B cell (primary cell): ENCODE results near the gene ELP1. TPM values are rescaled to one million over a fixed set of nuclear protein-coding genes. Genes with fewer than 3 reads are reported as not detected.

Experiments used
- ATAC-seq: fragments of 200-7000 bp; cut with Tn5 transposase; one replicate; pipeline ENCODE4 v1.10.0; 2021; ENCODE audit warnings: low read depth, mild to moderate bottlenecking, moderate number of reproducible peaks, moderate library complexity
- CTCF ChIA-PET: fragments of 350-600 bp; sonication (Branson Sonifier 250); formaldehyde crosslinking; loops from one replicate; lab custom pipeline; 2021; ENCODE audit warnings: antibody characterized with exemption, inconsistent platforms; lab: Charles Lee
- POLR2A ChIA-PET: fragments of 350-600 bp; sonication (Branson Sonifier 250); formaldehyde crosslinking; loops from one replicate; lab custom pipeline; 2021; ENCODE audit warnings: antibody characterized with exemption; lab: Charles Lee
- DNase-seq: peaks from one replicate; pipeline ENCODE4 v3.0.0; 2013
- H2AFZ ChIP-seq: 2 replicates; pipeline ENCODE4 v1.6.1; 2012; ENCODE audit warnings: mild to moderate bottlenecking, low read depth, low read length; ENCODE audit not compliant: insufficient read depth, poor library complexity, severe bottlenecking
- H3K27ac ChIP-seq, 2 donors: 1 replicate in 1 of 2; 2 replicates in 1 of 2; pipeline ENCODE4 v1.5.1; 2012 to 2013; ENCODE audit warnings: low read length in 2 of 2, mild to moderate bottlenecking in 2 of 2, moderate library complexity in 1 of 2
- H3K27me3 ChIP-seq, 4 experiments: fragments of 200-600 bp in 1 of 4; sonication (generic) in 1 of 4; replicated peaks in 1 of 4; 1 replicate in 2 of 4; 2 replicates in 2 of 4; pipeline versions ENCODE4 v1.6.1 to v1.7.0; 2013 to 2016; ENCODE audit warnings: low read length in 3 of 4, mild to moderate bottlenecking in 2 of 4, mixed read lengths in 1 of 4, moderate library complexity in 1 of 4; ENCODE audit not compliant: insufficient read depth in 4 of 4, control insufficient read depth in 3 of 4; ENCODE audit errors: control extremely low read depth in 1 of 4
- H3K36me3 ChIP-seq, 2 experiments: replicated peaks in 1 of 2; 1 replicate in 1 of 2; 2 replicates in 1 of 2; pipeline versions ENCODE4 v1.6.1 to v1.7.1; 2013; ENCODE audit warnings: low read length in 1 of 2; ENCODE audit not compliant: insufficient read depth in 2 of 2, control insufficient read depth in 1 of 2; ENCODE audit errors: control extremely low read depth in 1 of 2, extremely low read depth in 1 of 2
- H3K4me1 ChIP-seq, 2 donors: fragments of 200-600 bp in 1 of 2; sonication (generic) in 1 of 2; 1 replicate in 1 of 2; 2 replicates in 1 of 2; pipeline versions ENCODE4 v1.5.1 to v1.6.1; 2013 to 2017; ENCODE audit warnings: low read length in 2 of 2; ENCODE audit not compliant: control insufficient read depth in 2 of 2, insufficient read depth in 2 of 2
- H3K4me2 ChIP-seq: replicated peaks from 2 replicates; pipeline ENCODE3; 2012; ENCODE audit warnings: mild to moderate bottlenecking, low read depth, low read length; ENCODE audit not compliant: poor library complexity, severe bottlenecking
- H3K4me3 ChIP-seq, 5 experiments: fragments of 200-600 bp in 1 of 5; sonication (generic) in 1 of 5; 1 replicate in 3 of 5; 2 replicates in 2 of 5; pipeline versions ENCODE4 v1.5.1 to v1.7.0; 2011 to 2016; ENCODE audit warnings: low read length in 4 of 5, mild to moderate bottlenecking in 4 of 5, low read depth in 2 of 5, control low read depth in 1 of 5, moderate library complexity in 1 of 5; ENCODE audit not compliant: insufficient read depth in 1 of 5; ENCODE audit errors: control extremely low read depth in 1 of 5, extremely low read depth in 1 of 5
- H3K79me2 ChIP-seq: fragments of 200-600 bp; sonication (generic); one replicate; pipeline ENCODE4 v1.6.0; 2016; ENCODE audit warnings: low read length; ENCODE audit not compliant: control insufficient read depth, insufficient read depth
- H3K9ac ChIP-seq: fragments of 200-600 bp; sonication (generic); 2 replicates; pipeline ENCODE4 v1.6.1; 2017; ENCODE audit warnings: mild to moderate bottlenecking, low read length, moderate library complexity
- H3K9me3 ChIP-seq, 3 donors: one replicate each; pipeline versions ENCODE4 v1.6.1 to v1.7.1; 2013; ENCODE audit warnings: low read length in 2 of 3; ENCODE audit not compliant: control insufficient read depth in 2 of 3, insufficient read depth in 1 of 3; ENCODE audit errors: control extremely low read depth in 1 of 3
- H4K20me1 ChIP-seq: 2 replicates; pipeline ENCODE4 v1.6.0; 2012; ENCODE audit warnings: mild to moderate bottlenecking, low read length; ENCODE audit not compliant: insufficient read depth, control insufficient read depth, poor library complexity, severe bottlenecking
- H3K27ac Mint-ChIP-seq: one replicate; pipeline ENCODE4 v1.8.0; 2021; ENCODE audit warnings: mixed read lengths
- H3K27me3 Mint-ChIP-seq: one replicate; pipeline ENCODE4 v1.8.0; 2021; ENCODE audit warnings: mixed read lengths
- H3K4me1 Mint-ChIP-seq: one replicate; pipeline ENCODE4 v1.8.0; 2021; ENCODE audit warnings: mixed read lengths
- H3K4me3 Mint-ChIP-seq: one replicate; pipeline ENCODE4 v1.8.0; 2021; ENCODE audit warnings: mixed read lengths
- H3K9me3 Mint-ChIP-seq: one replicate; pipeline ENCODE4 v1.8.0; 2022; ENCODE audit warnings: mixed read lengths; ENCODE audit not compliant: insufficient read depth
- CTCF ChIP-seq: fragments of 200-600 bp; IDR thresholded peaks from one replicate; pipeline ENCODE4 v1.8.0; 2022; ENCODE audit warnings: antibody characterized with exemption, mild to moderate bottlenecking
- EZH2 ChIP-seq: IDR thresholded peaks from 2 replicates; pipeline ENCODE4 v1.6.1; 2012; ENCODE audit warnings: borderline replicate concordance, low read depth, mild to moderate bottlenecking, moderate library complexity, low read length; ENCODE audit not compliant: insufficient read depth, poor library complexity, severe bottlenecking
- WGBS: methylation state at CpG from one replicate; pipeline ENCODE4 v1.1.5; 2013; ENCODE audit warnings: missing lambda C conversion rate; ENCODE audit not compliant: insufficient coverage; 5-methylcytosine and 5-hydroxymethylcytosine counted together
- intact Hi-C: fragments of 100-400 bp; cut with micrococcal nuclease; formaldehyde crosslinking; loops from one replicate; pipeline ENCODE4 v1.10.0; 2022
- polyA plus RNA-seq: library from polyadenylated mRNA; depleted of rRNA; stranded (reverse); fragments of >200 nt; gene quantifications from 2 replicates; pipeline ENCODE4 v1.2.3, GENCODE V29; 2012
- total RNA-seq, 2 donors: library from RNA; stranded (reverse); fragments of 120-200 nt in 1 of 2; gene quantifications; 1 replicate in 1 of 2; 2 replicates in 1 of 2; pipeline versions ENCODE4 v1.2.3 to v1.2.4, GENCODE V29; 2013 to 2022

Gene ELP1
- total and polyA plus RNA-seq, 2 donors (not counting 1 experiment from before 2014, with no cell fraction given) = 20.8 to 29.4 TPM

- DNase-seq = no peak
Measured at GRCh38 chr9:108852079-108852478, 81.8 kb downstream of the ELP1 start.

GRCh38 chr9:108851138-108851537, 82.8 kb downstream of the ELP1 start:
- no peak overlapping the region for H3K4me3 ChIP-seq
- no peaks in the 10 kb centered on the region for H3K4me1 ChIP-seq
- no peak overlapping the region for H3K4me3 Mint-ChIP-seq
- H3K9me3 ChIP-seq = no peaks in the 10 kb centered on the region
- no peak overlapping the region for H3K4me2 ChIP-seq
- TF ChIP-seq EZH2 (no peak), CTCF (no peak)
- ChIA-PET POLR2A (no interaction called here), CTCF (no interaction called here)
- H3K36me3 ChIP-seq = no peaks in the 10 kb centered on the region
- H3K79me2 ChIP-seq = no peaks in the 10 kb centered on the region
- peaks cover 2% of the 10 kb centered on the region for H3K4me1 Mint-ChIP-seq
- DNase-seq = no peak
- no peaks in the 10 kb centered on the region for H3K9me3 Mint-ChIP-seq
- H2AFZ ChIP-seq = no peak overlapping the region
- no peaks in the 10 kb centered on the region for H4K20me1 ChIP-seq
- 73% methylated on average over 2 of the region's 3 CpGs for WGBS
- no peak overlapping the region for H3K27ac Mint-ChIP-seq
- intact Hi-C loops = no loop called here
- H3K27me3 ChIP-seq = no peaks in the 10 kb centered on the region
- no peak for ATAC-seq
- no peak overlapping the region for H3K27ac ChIP-seq
- H3K27me3 Mint-ChIP-seq = peaks cover 12% of the 10 kb centered on the region
- H3K9ac ChIP-seq = no peak overlapping the region

More at GRCh38 chr9:108852079-108852478, 81.8 kb downstream of the ELP1 start:
- H3K4me1 ChIP-seq = no peaks in the 10 kb centered on the region
- H3K4me2 ChIP-seq = no peak overlapping the region
- no peak overlapping the region for H2AFZ ChIP-seq
- H4K20me1 ChIP-seq = no peaks in the 10 kb centered on the region
- no peak overlapping the region for H3K27ac ChIP-seq
- TF ChIP-seq EZH2 (no peak), CTCF (no peak)
- H3K4me3 Mint-ChIP-seq = no peak overlapping the region
- no peaks in the 10 kb centered on the region for H3K9me3 Mint-ChIP-seq
- no peaks in the 10 kb centered on the region for H3K36me3 ChIP-seq
- ATAC-seq = no peak
- H3K9ac ChIP-seq = no peak overlapping the region
- ChIA-PET POLR2A (no interaction called here), CTCF (interaction anchor here (0.9 kb wide), 1 partner anchor 90 kb away, joined by 3 read pairs; no protein-coding TSS in a partner anchor)
- WGBS = 80% methylated on average over 1 of the region's 1 CpG
- intact Hi-C loops = no loop called here
- H3K79me2 ChIP-seq = no peaks in the 10 kb centered on the region
- no peaks in the 10 kb centered on the region for H3K4me1 Mint-ChIP-seq
- peaks cover 12% of the 10 kb centered on the region for H3K27me3 Mint-ChIP-seq
- H3K4me3 ChIP-seq = no peak overlapping the region
- H3K9me3 ChIP-seq = no peaks in the 10 kb centered on the region
- H3K27ac Mint-ChIP-seq = no peak overlapping the region
- no peaks in the 10 kb centered on the region for H3K27me3 ChIP-seq
